NCI-H2107 (cell line): ENCODE results near the gene WBP2.
A peak's percentile ranks its signal among the peaks of the same experiment; 100 is the strongest.
"Not testable (repeated sequence)": the region's sequence is repeated elsewhere in the genome, so short reads cannot be mapped to it uniquely, and the experiment has no call there.

Source experiments
- DNase-seq: peaks from one replicate; lab custom pipeline; 2025; lab: John Stamatoyannopoulos, UW

Gene WBP2

DNA sequence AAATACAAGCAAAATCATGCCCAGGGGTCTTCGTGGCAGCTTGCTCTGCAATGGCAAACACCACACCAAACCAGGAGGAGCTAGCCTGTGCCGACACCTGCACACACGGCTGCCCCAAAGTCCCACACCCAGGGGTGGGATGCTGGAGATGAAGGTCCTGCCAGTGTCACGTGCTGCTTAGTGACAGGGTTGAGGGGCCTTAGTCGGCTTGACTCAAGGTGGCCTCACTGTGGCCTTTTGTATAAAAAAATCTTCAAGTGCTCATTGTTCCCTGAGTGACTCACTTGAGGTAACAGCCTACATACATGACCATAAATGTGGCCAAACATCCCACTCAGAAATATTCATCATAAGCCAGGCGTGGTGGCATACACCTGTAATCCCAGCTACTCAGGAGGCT lies 34.3 kb upstream of the WBP2 start:
- DNase-seq, result no peak

DNA sequence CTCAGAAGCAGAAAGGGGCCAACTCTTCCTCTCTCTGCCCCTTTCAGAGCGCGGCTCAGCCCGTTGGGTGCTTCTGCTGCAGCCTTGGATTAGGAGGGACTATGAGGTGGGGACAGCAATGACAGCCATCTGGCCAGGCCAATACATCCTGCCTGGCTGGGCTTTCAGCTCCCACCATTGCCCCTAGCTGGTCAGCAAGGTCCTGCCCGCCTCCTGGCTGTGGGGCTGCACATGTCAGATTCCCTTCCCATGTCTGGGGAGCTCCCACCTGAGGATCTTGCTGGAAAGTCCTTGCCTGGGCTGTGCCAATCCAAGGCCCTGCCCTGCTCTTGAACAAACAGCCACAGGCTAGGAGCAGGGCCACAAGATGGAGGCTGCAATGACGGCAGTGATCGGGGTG lies 33.3 kb upstream of the WBP2 start:
- DNase-seq, result no peak

DNA sequence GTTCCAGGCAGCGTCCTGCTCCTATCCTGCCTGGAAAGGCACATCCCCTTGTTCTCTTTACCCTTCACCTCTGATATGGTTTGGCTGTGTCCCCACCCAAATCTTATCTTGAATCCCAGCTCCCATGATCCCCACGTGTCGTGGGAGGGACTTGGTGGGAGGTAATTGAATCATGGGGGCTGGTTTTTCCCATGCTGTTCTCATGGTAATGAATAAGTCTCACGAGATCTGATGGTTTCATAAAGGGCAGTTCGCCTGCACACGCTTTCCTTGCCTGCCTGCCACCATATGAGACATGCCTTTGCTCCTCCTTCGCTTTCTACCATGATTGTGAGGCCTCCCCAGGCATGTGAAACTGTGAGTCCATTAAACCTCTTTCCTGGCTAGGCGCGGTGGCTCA lies 30.7 kb upstream of the WBP2 start:
- not testable (repeated sequence) for DNase-seq

DNA sequence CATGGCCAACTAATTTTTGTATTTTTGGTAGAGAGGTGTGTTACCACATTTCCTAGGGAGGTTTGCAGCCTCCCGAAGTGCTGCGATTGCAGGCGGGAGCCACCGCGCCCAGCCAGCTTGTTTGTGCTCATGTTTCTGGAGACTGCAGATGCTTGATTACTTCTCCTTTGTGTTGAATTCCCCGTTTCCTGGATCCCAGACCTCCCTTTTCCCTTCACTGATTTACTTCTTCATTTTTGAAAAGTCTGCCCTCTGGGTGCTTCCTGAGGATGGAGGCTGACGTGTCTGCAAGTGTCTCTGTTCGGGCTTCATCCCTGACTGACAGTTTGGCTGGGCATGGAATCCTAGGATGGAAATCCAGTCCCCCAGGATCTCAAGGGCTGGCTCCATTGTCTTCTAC lies 30.3 kb upstream of the WBP2 start:
- no peak for DNase-seq

DNA sequence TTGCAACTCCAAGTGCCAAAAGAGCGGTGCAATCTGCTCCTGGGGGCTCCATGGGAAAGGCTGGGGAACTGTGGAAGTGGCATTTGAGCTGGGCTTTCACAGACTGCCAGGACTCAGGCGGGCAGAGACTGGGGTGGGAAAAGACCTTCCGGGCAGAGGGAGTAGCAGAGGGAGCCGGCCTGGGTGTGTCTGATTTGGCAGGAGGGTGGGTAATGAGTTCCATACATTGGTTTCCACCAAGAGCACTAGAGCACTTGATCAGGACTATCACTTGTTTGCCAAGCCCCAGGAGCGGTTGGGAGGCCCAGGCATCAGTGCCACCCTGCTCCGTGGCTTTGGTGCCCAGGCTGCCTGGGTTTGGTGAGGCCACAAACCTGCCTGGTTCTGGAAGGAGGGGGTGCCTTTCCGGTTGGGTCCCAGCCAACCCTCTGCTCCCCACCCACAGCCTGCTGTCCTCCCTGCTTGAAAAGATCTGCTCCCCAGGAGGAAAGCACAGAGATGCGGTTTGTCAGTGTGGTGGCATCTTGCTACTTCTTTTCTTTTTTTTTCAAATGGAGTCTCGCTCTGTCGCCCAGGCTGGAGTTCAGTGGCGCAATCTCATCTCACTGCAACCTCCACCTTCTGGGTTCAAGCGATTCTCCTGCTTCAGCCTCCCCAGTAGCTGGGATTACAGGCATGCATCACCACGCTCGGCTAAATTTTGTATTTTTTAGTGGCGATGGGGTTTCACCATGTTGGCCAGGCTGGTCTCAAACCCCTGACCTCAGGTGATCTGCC lies 26.7 kb upstream of the WBP2 start:
- no peak for DNase-seq

DNA sequence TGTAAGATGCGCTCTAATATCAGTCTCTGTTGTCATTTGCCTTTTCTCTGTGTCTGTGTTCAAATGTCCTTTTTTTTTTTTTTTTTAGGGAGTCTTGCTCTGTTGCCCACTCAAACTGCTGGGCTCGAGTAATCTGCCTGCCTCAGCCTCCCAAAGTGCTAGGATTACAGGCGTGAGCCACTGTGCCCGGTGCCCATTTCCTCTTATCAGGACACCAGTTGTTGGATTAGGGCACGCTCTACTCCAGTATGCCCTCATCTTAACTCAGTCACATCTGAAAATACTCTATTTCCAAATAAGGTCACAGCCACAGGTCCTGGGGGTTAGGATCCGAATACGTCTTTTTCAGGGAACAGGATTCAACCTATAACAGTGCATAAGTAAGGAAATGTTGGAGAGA lies 25.1 kb upstream of the WBP2 start:
- no peak for DNase-seq

DNA sequence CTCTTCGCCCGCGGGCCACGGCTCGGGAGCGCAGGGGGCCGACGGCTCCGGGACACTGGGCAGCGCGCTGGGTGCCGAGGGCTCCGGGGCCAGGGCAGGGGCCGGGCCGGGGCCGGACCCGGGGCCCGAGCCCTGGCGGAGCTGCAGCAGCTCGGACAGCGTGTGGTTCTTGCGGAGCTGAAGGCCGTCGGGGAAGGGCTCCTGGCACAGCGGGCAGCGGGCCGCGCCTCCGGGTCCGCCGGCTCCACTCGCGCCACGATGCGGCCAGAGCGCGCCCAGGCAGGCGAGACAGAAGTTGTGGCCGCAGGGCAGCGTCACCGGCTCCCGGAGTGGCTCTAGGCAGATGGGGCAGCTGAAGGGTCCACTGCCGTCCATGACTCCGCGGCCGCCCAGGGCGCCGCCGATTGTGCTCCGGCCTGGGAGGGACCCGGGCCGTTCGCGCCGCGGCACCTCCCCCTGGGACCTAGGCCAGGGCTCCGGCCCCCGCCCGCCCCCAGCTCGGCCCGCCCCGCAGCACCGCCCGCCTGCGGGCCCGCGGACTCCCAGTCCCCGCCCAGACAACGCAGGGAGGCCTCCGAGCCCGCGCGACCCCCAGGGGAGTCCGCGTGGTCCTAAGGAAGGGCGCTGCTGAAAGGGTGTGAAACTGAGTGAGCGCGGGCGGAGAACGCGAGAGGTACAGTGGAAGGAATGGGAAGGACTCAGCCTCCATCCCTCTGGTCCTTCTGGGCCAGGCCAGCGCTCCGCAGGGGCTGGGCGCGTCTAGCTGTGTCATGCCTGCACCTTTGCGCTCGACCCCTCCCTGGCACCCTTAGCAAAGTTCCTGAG lies 23.3 kb upstream of the WBP2 start, which contains the start of gene TRIM47:
Gene TRIM47 (minus strand): TSS at position 408 of the 825 bp plus-strand sequence. CDS start 33 bp downstream, at position 375.
- no peak for DNase-seq

DNA sequence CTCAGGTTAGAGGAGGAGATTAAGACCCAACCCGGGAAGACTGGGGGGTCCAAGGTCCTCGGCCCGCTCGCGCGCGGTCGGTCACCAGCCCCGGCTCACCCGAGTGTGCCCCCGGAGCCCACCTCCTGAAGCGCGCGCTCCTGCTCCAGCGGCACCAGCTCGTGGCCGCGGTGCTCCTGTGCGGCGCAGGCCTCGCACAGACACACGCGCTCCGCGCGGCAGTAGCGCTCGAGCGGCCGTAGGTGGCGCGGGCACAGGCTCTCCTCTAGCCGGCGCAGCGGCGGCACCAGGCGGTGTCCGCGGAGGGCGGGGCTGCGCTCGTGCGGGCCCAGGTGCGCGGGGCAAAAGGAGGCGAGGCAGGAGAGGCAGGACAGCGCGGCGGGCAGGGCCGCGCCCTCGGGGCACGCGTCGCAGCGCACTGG lies 22.6 kb upstream of the WBP2 start:
- DNase-seq, result no peak

DNA sequence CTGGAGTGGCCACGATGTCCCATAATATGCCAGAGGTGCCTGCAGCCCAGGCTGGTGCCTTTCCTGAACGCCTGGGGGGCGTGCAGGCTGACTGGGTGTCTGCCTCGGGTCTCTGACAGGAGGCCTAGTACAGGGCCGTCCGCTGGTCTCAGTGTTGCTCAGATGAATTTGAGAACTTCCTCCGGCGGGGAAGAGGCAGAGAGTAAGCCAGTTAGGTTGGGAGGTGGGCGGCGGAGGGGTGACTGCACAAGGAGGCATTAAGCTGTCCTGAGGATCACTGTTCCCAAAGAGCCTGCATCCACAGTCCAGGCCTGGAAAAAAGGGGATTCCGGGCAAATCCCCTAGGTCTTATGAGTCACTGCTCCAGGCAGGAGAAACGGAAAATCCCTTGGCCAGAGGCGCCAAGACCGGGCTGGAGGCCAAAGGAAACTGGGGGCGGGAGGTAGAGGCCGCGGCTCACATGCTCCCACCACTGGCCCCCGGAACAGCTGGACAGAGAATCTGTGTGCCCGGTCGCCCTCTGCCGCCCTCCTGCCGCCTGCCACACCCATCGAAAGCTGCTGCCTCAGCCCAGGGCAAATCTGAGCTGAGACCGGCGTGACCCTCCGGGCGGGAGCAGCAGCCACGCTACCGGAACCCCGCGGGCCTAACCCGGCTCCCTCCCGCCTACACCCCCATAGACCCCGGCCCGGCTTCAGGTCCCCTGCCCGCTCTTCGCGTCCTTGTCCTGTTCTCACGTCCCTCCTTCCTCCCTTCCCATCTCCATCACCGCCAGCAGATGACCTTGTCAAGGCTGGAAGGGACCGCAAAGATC lies 22.0 kb upstream of the WBP2 start:
- no peak for DNase-seq

DNA sequence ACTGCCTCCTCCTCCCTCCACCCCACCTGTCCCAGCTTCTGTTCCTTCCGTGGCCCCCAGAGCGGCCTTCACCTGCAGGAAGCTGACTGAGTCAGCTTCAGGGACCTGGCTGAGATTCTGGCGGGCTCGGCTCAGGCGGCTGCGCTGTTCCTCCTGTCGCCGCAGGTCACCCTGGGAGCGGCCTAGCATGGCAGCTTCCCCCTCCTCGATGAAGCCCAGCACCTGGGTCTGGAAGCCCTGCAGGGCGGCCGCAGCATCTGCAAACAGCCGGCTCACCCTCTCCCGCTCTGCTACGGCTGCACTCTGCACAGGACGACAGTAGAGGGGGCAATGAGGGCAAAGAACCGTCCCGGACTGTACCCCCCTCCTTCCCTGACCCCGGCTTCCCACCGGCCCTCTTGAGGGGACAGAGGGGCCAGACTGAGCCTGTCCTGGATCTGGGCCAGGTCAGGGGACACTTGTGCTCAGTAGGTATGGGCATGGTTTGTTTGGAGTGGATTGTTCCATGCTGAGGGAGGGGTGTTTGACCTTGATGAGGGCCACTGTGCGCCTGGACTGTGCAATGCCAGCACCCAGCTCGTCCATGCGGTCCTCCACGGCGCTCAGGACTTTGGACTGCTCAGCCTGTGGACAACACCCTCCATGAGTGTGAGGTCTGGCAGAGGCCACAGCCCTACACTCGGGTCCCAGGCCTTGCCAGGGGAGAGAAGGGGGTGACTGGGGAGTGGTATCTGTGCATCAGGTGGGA lies 21.2 kb upstream of the WBP2 start:
- peak; percentile 59 for DNase-seq

DNA sequence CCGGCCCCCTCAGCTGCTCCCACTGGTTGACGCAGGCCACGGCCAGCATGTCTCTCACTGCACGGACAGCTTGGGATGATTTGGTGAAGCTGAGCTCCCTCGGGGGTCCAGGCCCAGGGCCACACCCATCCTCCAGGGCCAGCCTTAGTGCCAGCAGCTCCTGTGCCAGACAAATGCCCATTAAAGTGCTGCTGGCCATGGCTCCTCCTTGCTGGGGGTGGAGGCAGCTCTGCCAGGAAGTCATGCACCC lies 20.7 kb upstream of the WBP2 start:
- no peak for DNase-seq

DNA sequence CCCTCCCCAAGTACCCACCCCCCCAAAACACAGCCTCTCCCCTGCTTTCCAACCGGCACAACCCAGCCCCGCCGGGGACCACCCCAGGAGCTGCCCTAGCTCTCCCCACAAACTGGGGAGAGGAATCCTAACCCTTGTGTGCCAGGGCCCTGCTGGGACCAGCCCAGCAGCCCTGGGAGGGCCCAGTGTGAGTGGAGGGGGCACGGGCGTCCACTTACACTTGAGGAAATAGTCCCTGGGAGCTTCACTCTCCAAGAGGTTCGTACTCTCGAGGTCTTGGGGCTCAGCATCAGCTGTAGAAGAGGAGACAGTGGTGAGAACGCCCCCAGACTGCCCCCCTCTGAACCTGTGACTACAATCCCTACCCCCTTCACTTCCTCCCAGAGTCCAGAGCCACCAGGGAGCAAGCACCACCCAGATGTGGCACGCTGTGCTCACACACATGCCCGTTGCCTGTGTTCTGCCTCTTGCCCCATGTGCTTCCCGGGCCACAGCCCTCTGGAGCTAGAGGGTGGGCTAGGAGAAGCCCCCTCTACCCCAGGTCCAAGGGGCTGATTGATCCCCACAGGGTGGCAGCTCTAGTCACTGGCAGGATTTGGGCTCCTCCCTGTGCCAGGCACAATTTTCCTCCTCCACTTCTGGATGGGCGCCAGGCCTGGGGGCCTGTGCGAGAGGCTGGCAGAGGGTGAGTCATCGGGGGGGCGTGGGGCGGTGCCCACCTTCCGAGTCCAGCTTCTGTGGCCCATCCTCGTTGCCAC lies 20.2 kb upstream of the WBP2 start:
- no peak for DNase-seq

DNA sequence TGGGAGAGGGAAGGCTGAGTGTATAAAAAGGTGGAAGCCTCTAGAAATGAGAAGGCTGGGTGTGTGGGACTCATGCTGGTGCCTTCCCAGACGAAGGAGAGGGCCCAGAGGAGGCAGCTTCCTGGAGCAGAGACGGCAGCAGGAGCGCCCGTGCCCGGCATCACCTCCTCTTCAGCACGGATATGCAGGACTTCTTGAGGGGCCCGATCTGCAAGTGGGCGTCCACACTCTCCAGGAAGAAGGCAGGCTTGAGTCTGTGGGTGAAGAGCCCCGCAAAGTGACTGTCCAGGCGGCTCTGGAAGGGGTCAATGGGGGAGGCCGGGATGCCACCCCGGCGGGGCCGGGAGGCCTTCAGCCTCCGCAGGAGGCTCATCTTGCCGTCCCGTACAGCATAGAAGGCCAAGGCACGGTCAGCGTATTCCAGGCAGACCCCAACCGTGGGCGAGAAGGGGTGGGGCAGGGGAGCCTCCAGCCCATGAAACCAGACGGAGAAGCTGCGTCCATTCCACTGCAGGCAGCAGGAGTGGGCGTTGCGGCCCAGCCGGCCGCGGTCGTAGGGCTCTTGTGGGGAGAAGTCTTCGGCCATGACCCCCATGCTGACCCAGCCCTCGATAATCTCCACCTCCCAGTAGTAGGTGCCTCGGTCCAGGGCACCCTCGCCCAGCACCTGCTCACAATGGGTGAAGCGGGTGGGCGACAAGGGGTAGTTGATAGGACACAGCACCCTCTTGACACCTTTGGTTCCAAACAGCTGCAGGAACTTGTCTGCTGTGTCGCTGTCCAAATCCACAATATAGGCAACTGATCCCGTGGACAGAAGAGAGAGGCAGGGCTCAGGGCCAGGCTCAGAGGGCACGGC lies 19.4 kb upstream of the WBP2 start:
- no peak for DNase-seq

DNA sequence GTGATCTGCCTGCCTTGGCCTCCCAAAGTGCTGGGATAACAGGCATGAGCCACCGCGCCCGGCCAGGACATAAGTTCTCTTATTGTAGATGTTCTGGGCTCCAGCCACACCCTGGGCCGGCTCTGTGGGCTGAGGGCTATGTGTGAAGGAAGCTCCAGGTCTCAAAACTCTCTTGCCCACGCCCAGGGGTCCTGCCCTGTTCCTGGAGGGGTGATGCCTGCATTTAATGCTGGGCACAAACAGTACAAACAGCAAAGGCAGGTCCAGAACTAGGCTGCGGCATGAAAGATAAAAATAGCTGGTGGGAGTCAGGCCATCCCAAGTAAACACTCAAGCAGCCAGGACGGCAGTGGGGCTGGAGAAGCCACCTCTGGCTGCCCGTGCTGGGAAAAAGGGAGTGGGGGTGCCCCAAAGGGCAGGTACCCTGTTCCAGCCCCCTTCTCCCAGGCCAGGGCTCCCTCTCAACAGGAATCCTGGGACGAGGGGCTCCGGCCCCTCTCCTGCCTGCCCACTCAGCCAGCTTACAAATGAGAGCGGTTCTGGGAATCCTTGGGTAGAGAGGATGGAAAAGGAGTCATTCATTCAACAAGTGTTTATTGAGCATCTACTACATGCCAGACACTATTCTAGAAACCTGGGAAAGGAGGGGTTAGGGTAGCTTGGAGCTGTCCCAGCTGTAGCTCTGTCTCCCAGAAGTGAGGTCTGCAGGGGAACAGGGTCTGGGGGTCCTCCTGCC lies 18.6 kb upstream of the WBP2 start:
- no peak for DNase-seq

DNA sequence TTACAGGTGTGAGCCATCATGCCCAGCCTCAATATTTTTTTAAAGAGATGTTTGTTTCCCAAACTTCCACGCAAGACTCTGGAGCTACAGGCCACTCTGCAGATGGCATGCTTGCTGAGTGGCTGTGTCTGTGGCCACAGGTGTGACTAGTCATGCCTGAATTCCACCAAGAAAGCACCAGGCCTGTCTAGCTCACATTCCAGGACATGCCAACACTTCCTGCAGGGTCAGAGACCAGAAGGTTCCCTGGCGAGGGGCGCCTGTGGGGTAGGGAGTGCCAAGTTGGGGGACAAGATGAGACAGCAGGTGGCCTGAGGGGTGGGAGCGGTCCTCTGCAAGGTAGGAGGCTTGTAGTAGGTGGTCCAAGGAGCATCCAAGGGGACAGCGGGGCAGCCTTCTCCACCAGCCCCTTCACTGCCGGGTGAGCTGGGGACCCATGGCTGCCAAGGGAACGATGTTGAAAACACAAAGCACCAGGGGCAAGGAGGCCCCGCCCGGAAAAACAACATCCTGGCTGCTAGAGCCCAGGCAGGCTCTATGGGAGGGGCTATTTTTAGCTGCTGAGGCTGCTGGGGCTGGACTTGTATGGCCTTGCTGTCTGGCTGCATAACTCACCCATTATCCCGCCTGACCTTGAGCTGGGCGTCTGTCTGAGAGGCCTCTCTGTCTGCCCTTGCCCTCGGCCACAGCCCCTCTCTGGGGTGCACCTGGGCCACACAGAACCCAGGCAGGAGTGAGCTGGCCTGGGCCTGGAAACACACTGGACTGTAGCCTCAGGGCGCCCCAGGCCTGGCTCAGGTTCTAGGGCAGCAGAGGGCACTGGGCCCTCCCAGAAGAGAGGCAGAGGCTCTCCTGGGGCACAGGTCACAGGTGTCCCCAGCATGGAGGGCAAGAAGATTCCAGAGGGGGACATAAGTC lies 17.6 kb upstream of the WBP2 start:
- DNase-seq, result no peak

DNA sequence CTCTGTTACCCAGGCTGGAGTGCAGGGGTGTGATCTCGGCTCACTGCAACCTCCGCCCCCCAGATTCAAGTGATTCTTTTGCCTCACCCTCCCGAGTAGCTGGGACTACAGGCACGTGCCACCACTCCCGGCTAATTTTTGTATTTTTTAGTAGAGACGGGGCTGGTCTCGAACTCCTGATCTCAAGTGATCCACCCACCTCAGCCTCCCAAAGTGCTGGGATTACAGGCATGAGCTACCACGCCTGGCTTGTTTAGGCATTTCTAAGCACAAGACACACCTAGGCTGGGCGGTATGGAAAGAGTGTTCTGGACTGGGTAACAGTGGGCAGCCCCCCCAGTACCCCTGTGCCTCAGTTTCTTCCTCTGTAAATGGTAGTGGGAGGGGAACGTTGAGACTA lies 15.1 kb upstream of the WBP2 start:
- DNase-seq, result not testable (repeated sequence)

DNA sequence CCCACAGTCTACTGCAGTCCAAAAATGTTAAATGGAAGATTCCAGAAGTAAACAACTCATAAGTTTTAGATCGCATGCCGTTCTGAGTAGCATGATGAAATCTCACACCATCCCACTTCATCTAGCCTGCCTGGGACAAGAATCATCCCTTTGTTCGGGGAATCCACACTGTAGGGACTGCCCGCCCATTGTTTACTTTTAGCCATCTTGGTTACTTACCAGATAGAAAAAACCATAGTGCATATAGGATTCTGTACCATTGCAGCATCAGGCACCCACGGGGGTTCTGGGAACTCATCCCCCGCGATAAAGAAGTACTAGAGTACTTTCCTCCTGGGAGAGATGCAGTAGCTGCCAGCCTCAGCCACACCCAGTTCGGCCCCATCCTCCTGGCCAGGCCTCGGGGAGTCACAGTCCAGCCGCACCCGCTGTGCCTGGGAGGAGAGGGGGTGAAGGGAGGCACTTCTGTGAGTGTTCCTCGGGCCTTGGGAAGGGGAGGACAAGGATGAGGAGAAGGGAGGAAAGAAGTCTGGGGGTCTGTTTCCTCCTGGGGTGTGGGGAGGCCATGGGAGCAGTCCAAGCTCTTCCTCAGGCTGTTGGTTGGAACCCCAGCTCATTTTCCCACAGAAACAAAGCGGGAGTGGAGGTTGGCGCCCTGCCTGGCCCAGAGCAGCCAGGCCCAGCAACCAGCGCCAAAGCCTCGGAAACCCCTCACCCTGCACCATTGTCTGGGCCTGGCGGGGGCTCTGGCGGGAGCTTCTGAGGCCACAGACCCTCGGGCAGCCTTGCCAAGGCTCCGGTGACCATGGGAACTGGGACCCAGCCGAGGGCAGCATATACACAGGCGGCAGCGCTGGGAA lies 14.4 kb upstream of the WBP2 start:
- DNase-seq, result no peak
